ENCODE results near the gene TMEM51.

TMEM51 gene

GRCh38 chr1:15196807-15197530 is 43.4 kb downstream of the TMEM51 start:
- no peak for DNase-seq (ENCODE audit: extremely low read depth, insufficient read length)
- Histone ChIP-seq H3K4me3 (replicated peaks; ENCODE audit: low read depth, low read length) (no peak overlapping the region), H3K36me3 (ENCODE audit: control insufficient read depth, insufficient read depth, low read length) (no peaks in the 10 kb centered on the region), H3K27me3 (replicated peaks; ENCODE audit: control insufficient read depth, insufficient read depth, low read length) (no peaks in the 10 kb centered on the region; the same call in 1 of the 2 replicates)
- no peak for TF ChIP-seq CTCF (IDR thresholded peaks at IDR 0.05; ENCODE audit: insufficient read depth, low read length, poor library complexity, severe bottlenecking)

- DNase-seq (ENCODE audit: extremely low read depth, insufficient read length), result no peak
- TF ChIP-seq CTCF (IDR thresholded peaks at IDR 0.05; ENCODE audit: insufficient read depth, low read length, poor library complexity, severe bottlenecking), result no peak
- Histone ChIP-seq H3K27me3 (replicated peaks; ENCODE audit: control insufficient read depth, insufficient read depth, low read length) (no peaks in the 10 kb centered on the region; the same call in 1 of the 2 replicates), H3K4me3 (replicated peaks; ENCODE audit: low read depth, low read length) (no peak overlapping the region), H3K36me3 (ENCODE audit: control insufficient read depth, insufficient read depth, low read length) (no peaks in the 10 kb centered on the region)
Measured at GRCh38 chr1:15197591-15198447, 44.3 kb downstream of the TMEM51 start.

- no peaks in the 10 kb centered on the region for H3K36me3 ChIP-seq (ENCODE audit: control insufficient read depth, insufficient read depth, low read length)
- no peaks in the 10 kb centered on the region; the same call in 1 of the 2 replicates for H3K27me3 ChIP-seq (replicated peaks; ENCODE audit: control insufficient read depth, insufficient read depth, low read length)
- DNase-seq (ENCODE audit: extremely low read depth, insufficient read length), result no peak
- TF ChIP-seq CTCF (IDR thresholded peaks at IDR 0.05; ENCODE audit: insufficient read depth, low read length, poor library complexity, severe bottlenecking), result no peak
- no peak overlapping the region for H3K4me3 ChIP-seq (replicated peaks; ENCODE audit: low read depth, low read length)
Measured at GRCh38 chr1:15198684-15199083, 45.1 kb downstream of the TMEM51 start.

- no peak for DNase-seq (ENCODE audit: extremely low read depth, insufficient read length)
- Histone ChIP-seq H3K4me3 (replicated peaks; ENCODE audit: low read depth, low read length) (no peak overlapping the region), H3K36me3 (ENCODE audit: control insufficient read depth, insufficient read depth, low read length) (no peaks in the 10 kb centered on the region), H3K27me3 (replicated peaks; ENCODE audit: control insufficient read depth, insufficient read depth, low read length) (peaks cover under 1% of the 10 kb centered on the region; the same call in 1 of the 2 replicates)
- no peak for TF ChIP-seq CTCF (IDR thresholded peaks at IDR 0.05; ENCODE audit: insufficient read depth, low read length, poor library complexity, severe bottlenecking)
Measured at GRCh38 chr1:15201221-15201620, 47.7 kb downstream of the TMEM51 start.

GRCh38 chr1:15201849-15202551 is 48.5 kb downstream of the TMEM51 start:
- DNase-seq (ENCODE audit: extremely low read depth, insufficient read length), result no peak
- no peak overlapping the region for H3K4me3 ChIP-seq (replicated peaks; ENCODE audit: low read depth, low read length)
- no peak for TF ChIP-seq CTCF (IDR thresholded peaks at IDR 0.05; ENCODE audit: insufficient read depth, low read length, poor library complexity, severe bottlenecking)
- H3K27me3 ChIP-seq (replicated peaks; ENCODE audit: control insufficient read depth, insufficient read depth, low read length), result peaks cover 1% of the 10 kb centered on the region
- no peaks in the 10 kb centered on the region for H3K36me3 ChIP-seq (ENCODE audit: control insufficient read depth, insufficient read depth, low read length)

Measured in GM06990 (cell line).